HG03039 (cell line): ENCODE results near the gene FILIP1L.

ENCODE experiments used
- ATAC-seq: cut with Tn5 transposase; IDR thresholded peaks from one replicate; pipeline ENCODE4 v1.9.1; 2021; ENCODE audit warnings: mild to moderate bottlenecking, moderate library complexity; ENCODE audit not compliant: unreplicated experiment

FILIP1L gene

GRCh38 chr3:100125161-100125938 is 11.0 kb upstream of the FILIP1L start:
- ATAC-seq = no peak

- ATAC-seq = no peak
These were observed 10.0 kb upstream of the FILIP1L start for GRCh38 chr3:100124201-100124761.

GRCh38 chr3:100123112-100123511 is 8.8 kb upstream of the FILIP1L start:
- no peak for ATAC-seq

- no peak for ATAC-seq
These were observed 8.0 kb upstream of the FILIP1L start for GRCh38 chr3:100122321-100122720.

GRCh38 chr3:100120693-100121092 is 6.4 kb upstream of the FILIP1L start:
- ATAC-seq = no peak

- ATAC-seq = no peak
These were observed 5.7 kb upstream of the FILIP1L start for GRCh38 chr3:100120012-100120411.

- no peak for ATAC-seq
These were observed 2.8 kb upstream of the FILIP1L start for GRCh38 chr3:100117093-100117492.

- ATAC-seq = no peak
These were observed 433 bp downstream of the FILIP1L start for GRCh38 chr3:100113723-100114412.

GRCh38 chr3:100111728-100112127 is 2.6 kb downstream of the FILIP1L start:
- no peak for ATAC-seq

GRCh38 chr3:100110162-100110561 is 4.1 kb downstream of the FILIP1L start:
- ATAC-seq = no peak

GRCh38 chr3:100108464-100109079 is 5.7 kb downstream of the FILIP1L start:
- ATAC-seq = no peak

GRCh38 chr3:100107221-100107814 is 7.0 kb downstream of the FILIP1L start:
- ATAC-seq = no peak

- ATAC-seq = no peak
These were observed 7.7 kb downstream of the FILIP1L start for GRCh38 chr3:100106531-100107141.

GRCh38 chr3:100106094-100106493 is 8.2 kb downstream of the FILIP1L start:
- ATAC-seq = no peak

- no peak for ATAC-seq
These were observed 8.8 kb downstream of the FILIP1L start for GRCh38 chr3:100105501-100105900.

GRCh38 chr3:100104817-100105413 is 9.4 kb downstream of the FILIP1L start:
- ATAC-seq = no peak

GRCh38 chr3:100104442-100104798 is 9.9 kb downstream of the FILIP1L start:
- peak; percentile 19 for ATAC-seq

- peak; percentile 82 for ATAC-seq
These were observed 10.5 kb downstream of the FILIP1L start for GRCh38 chr3:100103558-100104441.

GRCh38 chr3:100102757-100103156 is 11.5 kb downstream of the FILIP1L start:
- ATAC-seq = no peak
